Endothelial cell of umbilical vein (primary cell): Measurements from ENCODE around the gene MASP2. TPM values are rescaled to one million over a fixed set of nuclear protein-coding genes. Genes with fewer than 3 reads are reported as not detected.

Source experiments
- BruUV-seq: library from RNA; stranded (reverse); fragments of 400-500 nt; replicated peaks from 2 replicates; lab custom pipeline; 2021; lab: Mats Ljungman, UMichigan
- CTCF ChIA-PET: fragments of 300-600, 350-600 bp; sonication (Branson Sonifier 250); formaldehyde crosslinking; loops from one replicate; lab custom pipeline; 2021; ENCODE audit warnings: antibody characterized with exemption, inconsistent platforms; lab: Charles Lee
- POLR2A ChIA-PET: fragments of 300-600, 350-600 bp; sonication (Branson Sonifier 250); formaldehyde crosslinking; loops from one replicate; lab custom pipeline; 2021; ENCODE audit warnings: antibody characterized with exemption, inconsistent platforms; lab: Charles Lee
- DNase-seq: peaks from one replicate; pipeline ENCODE4 v3.0.0-alpha.2; 2011; ENCODE audit warnings: low read depth, low spot score
- FAIRE-seq: peaks from 2 replicates; lab custom pipeline; 2011; peaks lifted over from hg19 to GRCh38; lab: Jason Lieb, UNC
- H2AFZ ChIP-seq: 2 replicates; pipeline ENCODE4 v1.6.0; 2012; ENCODE audit warnings: low read depth, low read length, control low read depth, inconsistent platforms
- H3K27ac ChIP-seq: 2 replicates; pipeline ENCODE4 v1.5.1; 2011; ENCODE audit warnings: low read depth, mild to moderate bottlenecking, control low read depth, low read length, moderate library complexity; ENCODE audit not compliant: insufficient read depth
- H3K27me3 ChIP-seq, 2 experiments: 2 replicates each; pipeline versions ENCODE4 v1.6.0 to v1.6.1; 2011; ENCODE audit warnings: low read length in 2 of 2, mixed read lengths in 1 of 2; ENCODE audit not compliant: control insufficient read depth in 2 of 2, insufficient read depth in 2 of 2
- H3K36me3 ChIP-seq, 2 experiments: 2 replicates in 1 of 2; 3 replicates in 1 of 2; pipeline ENCODE4 v1.5.1; 2011; ENCODE audit warnings: low read length in 2 of 2, mild to moderate bottlenecking in 1 of 2, moderate library complexity in 1 of 2; ENCODE audit not compliant: control insufficient read depth in 2 of 2, insufficient read depth in 2 of 2; ENCODE audit errors: extremely low read depth in 1 of 2
- H3K4me1 ChIP-seq: 3 replicates; pipeline ENCODE4 v1.5.1; 2011; ENCODE audit warnings: mild to moderate bottlenecking, low read length; ENCODE audit not compliant: control insufficient read depth, insufficient read depth; ENCODE audit errors: extremely low read depth
- H3K4me2 ChIP-seq: 2 replicates; pipeline ENCODE4 v1.6.1; 2011; ENCODE audit warnings: low read length, control low read depth, mixed read lengths; ENCODE audit not compliant: insufficient read depth
- H3K4me3 ChIP-seq, 3 experiments: fragments of 200-600 bp in 1 of 3; sonication (generic), shearing (Covaris generic) in 1 of 3; replicated peaks in 1 of 3; 2 replicates each; pipeline ENCODE4 v1.5.1; 2011 to 2016; ENCODE audit warnings: control low read depth in 3 of 3, low read length in 3 of 3, mild to moderate bottlenecking in 2 of 3, inconsistent platforms in 1 of 3, low read depth in 1 of 3, moderate library complexity in 1 of 3; ENCODE audit not compliant: insufficient read depth in 1 of 3
- H3K79me2 ChIP-seq: 2 replicates; pipeline ENCODE4 v1.6.0; 2012; ENCODE audit warnings: low read length, inconsistent platforms; ENCODE audit not compliant: control insufficient read depth, insufficient read depth
- H3K9ac ChIP-seq: replicated peaks from 2 replicates; pipeline ENCODE3; 2011; ENCODE audit warnings: low read length, control low read depth; ENCODE audit not compliant: insufficient read depth; ENCODE audit errors: extremely low read depth
- H3K9me1 ChIP-seq: replicated peaks from 3 replicates; pipeline ENCODE4 v1.6.0; 2011; ENCODE audit warnings: mild to moderate bottlenecking, low read length; ENCODE audit not compliant: control insufficient read depth, insufficient read depth; ENCODE audit errors: extremely low read depth
- H3K9me3 ChIP-seq: replicated peaks from 2 replicates; pipeline ENCODE4 v1.5.1; 2012; ENCODE audit warnings: low read length, inconsistent platforms; ENCODE audit not compliant: control insufficient read depth, insufficient read depth
- H4K20me1 ChIP-seq: replicated peaks from 2 replicates; pipeline ENCODE3; 2011; ENCODE audit warnings: mild to moderate bottlenecking, low read length; ENCODE audit not compliant: control insufficient read depth, insufficient read depth; ENCODE audit errors: extremely low read depth
- CTCF ChIP-seq, 2 donors: IDR thresholded peaks; 1 replicate in 1 of 2; 2 replicates in 1 of 2; pipeline ENCODE4 v1.5.1; 2011; ENCODE audit warnings: low read length in 2 of 2, mild to moderate bottlenecking in 2 of 2, moderate library complexity in 2 of 2, control low read depth in 1 of 2, inconsistent platforms in 1 of 2, low read depth in 1 of 2; ENCODE audit not compliant: insufficient read depth in 1 of 2; ENCODE audit errors: extremely low read depth in 1 of 2
- EZH2 ChIP-seq: IDR thresholded peaks from 2 replicates; pipeline ENCODE4 v1.6.1; 2012; ENCODE audit warnings: borderline replicate concordance, low read depth, mild to moderate bottlenecking, moderate library complexity, low read length, inconsistent platforms; ENCODE audit not compliant: severe bottlenecking
- FOS ChIP-seq: IDR thresholded peaks from 2 replicates; pipeline ENCODE4 v1.6.1; 2011; ENCODE audit warnings: mild to moderate bottlenecking, low read length, moderate library complexity, borderline replicate concordance; ENCODE audit not compliant: insufficient read depth
- GATA2 ChIP-seq: IDR thresholded peaks from 2 replicates; pipeline ENCODE4 v1.7.0; 2011; ENCODE audit warnings: low read depth, mild to moderate bottlenecking, moderate library complexity, mixed read lengths, low read length; ENCODE audit not compliant: insufficient read length, insufficient read depth
- JUN ChIP-seq: IDR thresholded peaks from 2 replicates; pipeline ENCODE4 v1.6.1; 2011; ENCODE audit warnings: borderline replicate concordance, low read depth; ENCODE audit not compliant: insufficient read length, insufficient read depth
- MAX ChIP-seq: IDR thresholded peaks from 2 replicates; pipeline ENCODE4 v1.6.1; 2011; ENCODE audit not compliant: insufficient read depth, insufficient read length
- MYC ChIP-seq: IDR thresholded peaks from one replicate; pipeline ENCODE4 v1.6.1; 2011; ENCODE audit warnings: mild to moderate bottlenecking, low read depth, low read length
- POLR2A ChIP-seq: IDR thresholded peaks from 2 replicates; pipeline ENCODE4 v1.6.1; 2012; ENCODE audit warnings: low read depth, mild to moderate bottlenecking, control low read depth, low read length
- POLR2AphosphoS5 ChIP-seq: IDR thresholded peaks from 2 replicates; pipeline ENCODE4 v1.6.1; 2012; ENCODE audit warnings: low read depth, mild to moderate bottlenecking, control low read depth, low read length, moderate library complexity; ENCODE audit not compliant: insufficient read depth
- dilution Hi-C: fragments of 300-500 bp; cut with MboI; formaldehyde crosslinking; loops from one replicate; pipeline ENCODE4 v1.15.0; 2019; ENCODE audit warnings: low sequenced_read_pairs; ENCODE audit not compliant: extremely low pct_ligation_motif_present
- intact Hi-C: fragments of 100-400 bp; cut with micrococcal nuclease; formaldehyde crosslinking; loops from one replicate; pipeline ENCODE4 v1.10.0; 2022
- polyA plus RNA-seq, 4 experiments: library from polyadenylated mRNA; depleted of rRNA in 3 of 4; stranded (reverse) in 3 of 4; unstranded in 1 of 4; fragments of >200 nt; gene quantifications; 2 replicates each; pipeline versions ENCODE4 v1.2.1 to v1.2.3, GENCODE V29; 2011 to 2012; ENCODE audit warnings: missing spikeins in 1 of 4
- total RNA-seq: library from RNA; stranded (reverse); gene quantifications from 2 replicates; pipeline ENCODE4 v1.2.3, GENCODE V29; 2021

MASP2 gene
- total and polyA plus RNA-seq, 2 donors (not counting 3 experiments of a cell fraction or from before 2014, with no cell fraction given) = 0.53 TPM; not detected in 1

- Histone ChIP-seq H4K20me1 (no peaks in the 10 kb centered on the region), H3K27me3 (no peaks in the 10 kb centered on the region), H2AFZ (no peak overlapping the region), H3K27ac (no peak overlapping the region), H3K4me1 (peaks cover 13% of the 10 kb centered on the region), H3K79me2 (peaks cover 20% of the 10 kb centered on the region), H3K36me3 (peaks cover 0 to 14% of the 10 kb centered on the region in 2 experiments), H3K9me1 (no peaks in the 10 kb centered on the region), H3K9ac (no peak overlapping the region), H3K4me3 (no peak overlapping the region), H3K4me2 (no peak overlapping the region), H3K9me3 (no peaks in the 10 kb centered on the region)
- no peak for DNase-seq
- ChIA-PET CTCF (interaction anchor here (3.1 kb wide), 1 partner anchor 20 kb away, joined by 21 read pairs; no protein-coding TSS in a partner anchor), POLR2A (no interaction called here)
- intact Hi-C loops (no loop called here), dilution Hi-C loops (no loop called here)
- TF ChIP-seq CTCF (IDR thresholded peaks at IDR 0.05; ENCODE audit: extremely low read depth in 1 of 2, insufficient read depth in 1 of 2, low read depth in 1 of 2, low read length in 2 of 2) (no peak), EZH2 (no peak), POLR2A (no peak), MYC (no peak), POLR2AphosphoS5 (no peak), JUN (no peak), FOS (no peak), GATA2 (no peak), MAX (no peak)
- no TSS peak for BruUV-seq
- FAIRE-seq = no peak
Measured at GRCh38 chr1:11058026-11058425, 11.0 kb upstream of the MASP2 start.
